AG10803 (cell line): ENCODE data around the gene KCNJ2.

Experiments
- DNase-seq: peaks from one replicate; pipeline ENCODE4 v3.0.0; 2010; ENCODE audit warnings: low read depth
- H3K4me3 ChIP-seq: 2 replicates; pipeline ENCODE4 v1.5.1; 2011; ENCODE audit warnings: mild to moderate bottlenecking, low read length, control low read depth
- CTCF ChIP-seq: conservative IDR thresholded peaks from 2 replicates; pipeline ENCODE4 v1.5.1; 2011; ENCODE audit warnings: mild to moderate bottlenecking, low read length, control low read depth, inconsistent platforms

Gene KCNJ2

GRCh38 chr17:70208080-70208794 lies 38.9 kb downstream of the KCNJ2 start:
- H3K4me3 ChIP-seq = no peak overlapping the region
- no peak for DNase-seq
- TF ChIP-seq CTCF = no peak

- H3K4me3 ChIP-seq = no peak overlapping the region
- DNase-seq = no peak
- TF ChIP-seq CTCF = no peak
These were observed 39.7 kb downstream of the KCNJ2 start for GRCh38 chr17:70208825-70209555.

GRCh38 chr17:70215656-70216055 lies 46.3 kb downstream of the KCNJ2 start:
- no peak for DNase-seq
- TF ChIP-seq CTCF = no peak
- no peak overlapping the region for H3K4me3 ChIP-seq

GRCh38 chr17:70217571-70217970 lies 48.2 kb downstream of the KCNJ2 start:
- DNase-seq = no peak

GRCh38 chr17:70225276-70225675 lies 55.9 kb downstream of the KCNJ2 start:
- no peak for TF ChIP-seq CTCF
- DNase-seq = no peak
- H3K4me3 ChIP-seq = no peak overlapping the region

More at GRCh38 chr17:70217571-70217970, 48.2 kb downstream of the KCNJ2 start:
- H3K4me3 ChIP-seq = no peak overlapping the region
- TF ChIP-seq CTCF = no peak
